ENCODE measurements around the gene NACA2.

NACA2 gene

DNA sequence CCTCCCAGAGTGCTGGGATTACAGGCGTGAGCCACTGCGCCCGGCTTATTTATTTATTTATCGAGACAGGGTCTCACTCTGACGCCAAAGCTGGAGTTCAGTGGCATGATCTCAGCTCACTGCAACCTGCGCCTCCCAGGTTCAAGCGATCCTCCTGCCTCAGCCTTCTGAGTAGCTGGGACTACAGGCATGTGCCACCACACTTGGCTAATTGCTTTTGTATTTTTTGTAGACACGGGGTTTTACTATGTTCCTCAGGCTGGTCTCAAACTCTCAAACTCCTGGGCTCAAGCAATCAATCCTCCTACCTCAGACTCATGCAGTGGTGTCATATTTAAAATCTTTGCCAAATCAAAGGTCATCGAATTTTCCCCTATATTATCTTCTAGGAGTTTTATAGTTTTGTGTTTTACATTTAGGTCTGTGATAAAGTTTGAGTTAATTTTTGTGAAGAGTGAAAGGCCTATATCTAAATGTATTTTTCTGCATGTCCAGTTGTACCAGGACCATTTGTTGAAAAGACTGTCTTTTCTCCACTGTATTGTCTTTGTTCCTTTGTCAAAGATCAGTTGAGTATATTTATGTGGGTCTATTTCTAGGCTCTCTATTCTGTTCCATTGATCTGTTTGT is 47.1 kb downstream of the NACA2 start:
- DNase-seq: no peak

DNA sequence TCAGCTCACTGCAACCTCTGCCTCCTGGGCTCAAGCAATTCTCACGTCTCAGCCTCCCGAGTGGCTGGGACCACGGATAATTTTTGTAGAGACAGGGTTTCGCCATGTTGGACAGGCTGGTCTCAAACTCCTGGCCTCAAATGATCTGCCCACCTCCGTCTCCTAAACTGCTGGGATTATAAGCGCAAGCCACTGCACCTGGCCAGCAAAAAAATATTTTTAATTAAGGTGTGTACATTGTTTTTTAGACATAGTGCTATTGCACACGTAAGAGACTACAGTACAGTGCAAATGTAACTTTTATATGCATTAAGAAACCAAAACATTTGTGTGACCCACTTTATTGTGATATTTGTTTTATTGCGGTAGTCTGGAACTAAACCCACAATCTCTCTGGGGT is 49.0 kb downstream of the NACA2 start:
- no peak for DNase-seq

DNA sequence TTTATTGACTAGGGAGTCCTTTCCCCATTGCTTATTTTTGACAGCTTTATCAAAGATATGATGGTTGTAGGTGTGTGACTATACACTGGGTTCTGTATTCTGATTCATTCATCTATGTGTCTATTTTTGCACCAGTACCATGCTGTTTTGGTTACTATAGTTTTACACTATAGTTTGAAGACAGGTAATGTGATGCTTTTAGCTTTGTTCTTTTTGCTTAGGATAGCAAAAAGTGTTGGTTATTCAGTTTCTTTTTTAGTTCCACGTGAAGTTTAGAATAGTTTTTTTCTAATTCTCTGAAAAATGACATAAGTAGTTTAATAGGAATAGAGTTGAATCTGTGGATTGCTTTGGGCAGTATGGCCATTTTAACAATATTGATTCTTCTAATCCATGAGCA is 50.1 kb downstream of the NACA2 start:
- DNase-seq: no peak
